HCT116 (cell line): ENCODE data around the gene PAK6. TPM values are rescaled to one million over a fixed set of nuclear protein-coding genes. Genes with fewer than 3 reads are reported as not detected.

Source experiments
- ATAC-seq: fragments of 200-7000 bp; cut with Tn5 transposase; 2 replicates; pipeline ENCODE4 v1.9.1; 2020; ENCODE audit warnings: mild to moderate bottlenecking, moderate library complexity
- BruUV-seq: library from RNA; stranded (reverse); fragments of 400-500 nt; replicated peaks from 2 replicates; lab custom pipeline; 2021; lab: Mats Ljungman, UMichigan
- CTCF ChIA-PET: fragments of 300-600 bp; sonication (Branson Sonifier 250); formaldehyde crosslinking; loops from one replicate; lab custom pipeline; 2021; ENCODE audit warnings: antibody characterized with exemption; lab: Charles Lee
- POLR2A ChIA-PET: fragments of 300-600, 350-600 bp; sonication (Branson Sonifier 250); formaldehyde crosslinking; loops from one replicate; lab custom pipeline; 2021; ENCODE audit warnings: antibody characterized with exemption; lab: Charles Lee
- RAD21 ChIA-PET, 2 experiments: fragments of 300-600 bp; sonication (Branson Sonifier 250); formaldehyde crosslinking; loops; one replicate each; lab custom pipeline; 2023; ENCODE audit warnings: low total read pairs in 2 of 2; ENCODE audit not compliant: uncharacterized antibody in 2 of 2, unreplicated experiment in 2 of 2, low non-redundant PET in 1 of 2; lab: Charles Lee
- DNase-seq: peaks from one replicate; pipeline ENCODE4 v3.0.0-alpha.2; 2010; ENCODE audit warnings: low read depth, low spot score
- H2AFZ ChIP-seq: fragments of 200-600 bp; shearing (Covaris generic), sonication (generic); 2 replicates; pipeline ENCODE4 v1.6.1; 2017; ENCODE audit warnings: low read depth, mixed run types, mixed read lengths, antibody characterized with exemption, low read length; ENCODE audit not compliant: poor library complexity, severe bottlenecking
- H3K27ac ChIP-seq: 2 replicates; pipeline ENCODE4 v1.5.1; 2012; ENCODE audit warnings: low read depth, low read length
- H3K27me3 ChIP-seq: fragments of 200-600 bp; sonication (generic); 2 replicates; pipeline ENCODE4 v1.6.1; 2016; ENCODE audit warnings: mixed run types, low read length, mixed read lengths; ENCODE audit not compliant: insufficient read depth
- H3K36me3 ChIP-seq, 2 experiments: fragments of 200-500 bp in 1 of 2; fragments of 200-600 bp in 1 of 2; sonication (Bioruptor generic) in 1 of 2; sonication (generic) in 1 of 2; 2 replicates each; pipeline versions ENCODE4 v1.5.1 to v1.6.1; 2014 to 2016; ENCODE audit warnings: low read length in 2 of 2, inconsistent platforms in 1 of 2, mixed read lengths in 1 of 2, mixed run types in 1 of 2; ENCODE audit not compliant: insufficient read depth in 2 of 2, control insufficient read depth in 1 of 2
- H3K4me1 ChIP-seq, 2 experiments: fragments of 200-600 bp in 1 of 2; sonication (generic) in 1 of 2; 2 replicates each; pipeline versions ENCODE4 v1.5.1 to v1.6.1; 2012 to 2017; ENCODE audit warnings: low read length in 2 of 2, inconsistent platforms in 1 of 2, mild to moderate bottlenecking in 1 of 2, mixed read lengths in 1 of 2, mixed run types in 1 of 2, moderate library complexity in 1 of 2; ENCODE audit not compliant: insufficient read depth in 2 of 2, control insufficient read depth in 1 of 2
- H3K4me2 ChIP-seq: fragments of 200-600 bp; sonication (generic); 2 replicates; pipeline ENCODE4 v1.6.1; 2017; ENCODE audit warnings: mixed run types, low read length, mixed read lengths
- H3K4me3 ChIP-seq, 2 experiments: fragments of 200-600 bp in 1 of 2; sonication (generic) in 1 of 2; replicated peaks in 1 of 2; 2 replicates each; pipeline ENCODE4 v1.5.1; 2011 to 2016; ENCODE audit warnings: low read length in 2 of 2, control low read depth in 1 of 2, low read depth in 1 of 2, mild to moderate bottlenecking in 1 of 2, mixed read lengths in 1 of 2, mixed run types in 1 of 2
- H3K79me2 ChIP-seq: fragments of 200-600 bp; sonication (generic); 2 replicates; pipeline ENCODE4 v1.6.1; 2017; ENCODE audit warnings: mild to moderate bottlenecking, mixed run types, low read length, moderate library complexity, mixed read lengths; ENCODE audit not compliant: insufficient read depth
- H3K9ac ChIP-seq: fragments of 200-600 bp; sonication (generic); 2 replicates; pipeline ENCODE4 v1.6.1; 2016; ENCODE audit warnings: low read length, mixed read lengths
- H3K9me2 ChIP-seq: fragments of 200-600 bp; sonication (generic), shearing (Covaris generic); 2 replicates; pipeline ENCODE4 v1.6.1; 2017; ENCODE audit warnings: mixed run types, mild to moderate bottlenecking, moderate library complexity; ENCODE audit not compliant: insufficient read depth
- H3K9me3 ChIP-seq, 2 experiments: fragments of 200-500 bp in 1 of 2; fragments of 200-600 bp in 1 of 2; sonication (Bioruptor generic) in 1 of 2; sonication (generic) in 1 of 2; 2 replicates each; pipeline ENCODE4 v1.6.1; 2014 to 2017; ENCODE audit warnings: low read length in 2 of 2, mixed read lengths in 2 of 2, inconsistent platforms in 1 of 2, low read depth in 1 of 2, mild to moderate bottlenecking in 1 of 2, mixed run types in 1 of 2, moderate library complexity in 1 of 2; ENCODE audit not compliant: control insufficient read depth in 1 of 2, insufficient read depth in 1 of 2
- H4K20me1 ChIP-seq: fragments of 200-600 bp; sonication (generic), shearing (Covaris generic); 2 replicates; pipeline ENCODE4 v1.6.1; 2017; ENCODE audit warnings: mixed run types, mild to moderate bottlenecking, moderate library complexity; ENCODE audit not compliant: insufficient read depth
- CBX3 ChIP-seq: IDR thresholded peaks from 2 replicates; pipeline ENCODE4 v1.6.1; 2012; ENCODE audit warnings: low read depth
- ELF1 ChIP-seq: IDR thresholded peaks from 2 replicates; pipeline ENCODE4 v1.6.1; 2012; ENCODE audit warnings: low read depth, borderline replicate concordance
- JUND ChIP-seq: IDR thresholded peaks from 2 replicates; pipeline ENCODE4 v1.6.1; 2012
- MAX ChIP-seq: IDR thresholded peaks from 2 replicates; pipeline ENCODE4 v1.6.1; 2012
- POLR2AphosphoS5 ChIP-seq: IDR thresholded peaks from 2 replicates; pipeline ENCODE4 v1.6.1; 2011; ENCODE audit warnings: mild to moderate bottlenecking, low read depth, low read length, moderate library complexity
- RAD21 ChIP-seq: IDR thresholded peaks from 2 replicates; pipeline ENCODE4 v1.6.1; 2012; ENCODE audit warnings: low read depth, mild to moderate bottlenecking
- SRF ChIP-seq: IDR thresholded peaks from 2 replicates; pipeline ENCODE4 v1.6.1; 2012; ENCODE audit warnings: low read depth
- ZBTB33 ChIP-seq: IDR thresholded peaks from 2 replicates; pipeline ENCODE4 v1.6.1; 2011; ENCODE audit warnings: mild to moderate bottlenecking, low read length, moderate library complexity; ENCODE audit not compliant: insufficient replicate concordance; ENCODE audit errors: extremely low read depth
- intact Hi-C: fragments of 100-400 bp; cut with micrococcal nuclease; formaldehyde crosslinking; loops from 2 replicates; pipeline ENCODE4 v1.10.0; 2022
- total RNA-seq: library from RNA; stranded (reverse); gene quantifications from one replicate; pipeline ENCODE4 v1.2.1, GENCODE V29; 2021; ENCODE audit not compliant: unreplicated experiment

The PAK6 gene
- total RNA-seq, 1 experiment from 2014 or later, result 19.9 TPM

DNA sequence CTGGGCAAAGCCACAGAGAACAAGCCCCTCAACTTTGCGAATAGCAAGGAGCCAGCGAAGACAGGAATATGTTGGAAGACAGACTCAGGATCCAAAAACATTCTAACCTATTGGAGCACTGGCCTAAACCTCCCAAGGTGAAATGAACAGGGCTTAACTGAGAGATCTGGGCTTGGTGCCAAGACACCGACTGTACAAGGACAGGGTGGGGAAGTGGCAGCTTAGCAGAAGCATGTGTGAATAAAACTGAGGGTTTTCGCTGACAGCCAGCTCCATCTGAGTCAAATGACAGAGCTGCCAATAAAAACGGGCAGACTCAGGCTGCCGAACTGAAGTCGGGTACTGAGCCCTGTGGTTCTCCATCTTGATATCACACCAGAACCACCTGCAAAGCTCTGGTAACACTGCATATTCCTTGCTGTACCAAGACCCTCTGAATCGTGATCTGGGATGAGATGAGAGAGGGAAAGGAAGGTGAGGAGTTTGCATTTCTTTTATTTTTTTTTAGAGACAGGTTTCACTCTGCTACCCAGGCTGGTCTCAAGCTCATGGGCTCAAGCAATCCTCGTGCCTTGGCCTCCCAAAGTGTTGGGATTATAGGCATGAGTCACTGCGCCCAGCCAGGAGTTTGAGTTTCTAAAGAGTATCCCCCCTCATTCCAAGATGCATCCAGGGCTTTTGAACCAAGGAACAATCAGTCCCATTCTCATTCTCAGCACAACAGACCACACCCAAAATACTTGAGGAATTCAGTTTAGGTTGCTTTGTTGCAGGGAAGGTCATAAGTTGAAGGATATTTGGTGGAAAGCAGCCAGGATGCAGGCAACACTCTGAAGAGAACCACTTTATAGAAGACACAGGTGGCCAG, 74.9 kb downstream of the PAK6 start:
- no peak for TF ChIP-seq ELF1
- TF ChIP-seq ZBTB33, result no peak
- TF ChIP-seq MAX, result no peak
- TF ChIP-seq CBX3, result no peak
- no peak for TF ChIP-seq SRF
- TF ChIP-seq JUND, result no peak
- no peak for TF ChIP-seq POLR2AphosphoS5
- no peak for TF ChIP-seq RAD21
- 0 out of 2 replicates have a peak, but pooled peaks cover 6% of the 10 kb centered on the region for H3K27me3 ChIP-seq
- POLR2A ChIA-PET, result no interaction called here
- no peak overlapping the region for H3K9ac ChIP-seq
- peaks cover 7 to 13% of the 10 kb centered on the region in 2 experiments; a peak in 3 of 4 replicates for H3K4me1 ChIP-seq
- H3K4me3 ChIP-seq, result no peak overlapping the region
- no peak for DNase-seq
- BruUV-seq, result no TSS peak
- no peaks in the 10 kb centered on the region for H3K36me3 ChIP-seq
- peak overlapping the region; percentile 44 for H3K4me2 ChIP-seq
- H3K9me3 ChIP-seq, result no peaks in the 10 kb centered on the region
- no peaks in the 10 kb centered on the region for H4K20me1 ChIP-seq
- no peaks in the 10 kb centered on the region for H3K9me2 ChIP-seq
- RAD21 ChIA-PET, result interaction anchor here in 1 of 2 experiments (1.1 kb wide), 1 partner anchor 24 kb away, joined by 3 read pairs; no protein-coding TSS in a partner anchor
- H2AFZ ChIP-seq, result peak overlapping the region; percentile 75
- no peak overlapping the region for H3K27ac ChIP-seq
- H3K79me2 ChIP-seq, result no peaks in the 10 kb centered on the region
- ATAC-seq, result no peak
- CTCF ChIA-PET, result interaction anchor here (9.7 kb wide), 1 partner anchor 34 kb away, joined by 134 read pairs; no protein-coding TSS in a partner anchor
- intact Hi-C loops, result loop anchor here (10.0 kb wide), 1 partner anchor 629 kb away; no protein-coding TSS in a partner anchor
